ENCODE data around the gene HARS1. TPM values are rescaled to one million over a fixed set of nuclear protein-coding genes. Genes with fewer than 3 reads are reported as not detected.

Gene HARS1
- total RNA-seq, 3 donors from 2014 or later (not counting 1 experiment from before 2014, with no cell fraction given): 62.4 to 73.8 (median 68.3) TPM

GRCh38 chr5:140690376-140690932 lies 716 bp downstream of the HARS1 start:
- Mint-ChIP-seq H3K4me3 (peak overlapping the region; percentile 100), H3K4me1 (peaks cover 31 to 46% of the 10 kb centered on the region in 2 donors), H3K9me3 (no peaks in the 10 kb centered on the region), H3K27ac (peak overlapping the region; percentile 92 to 94), H3K36me3 (peaks cover 2% of the 10 kb centered on the region), H3K27me3 (ENCODE audit: low read depth in 2 of 2) (no peaks in the 10 kb centered on the region)
- Histone ChIP-seq H3K4me1 (ENCODE audit: control insufficient read depth, insufficient read depth, low read length) (peaks cover 16% of the 10 kb centered on the region), H3K4me3 (ENCODE audit: low read length) (peak overlapping the region; percentile 77), H3K36me3 (ENCODE audit: control insufficient read depth, insufficient read depth, low read length) (peaks cover 27% of the 10 kb centered on the region), H3K27me3 (ENCODE audit: control insufficient read depth, insufficient read depth, low read length) (no peaks in the 10 kb centered on the region), H3K9me3 (ENCODE audit: control insufficient read depth, insufficient read depth, low read length) (no peaks in the 10 kb centered on the region), H3K27ac (ENCODE audit: low read length) (peak overlapping the region; percentile 64)
- DNase-seq (no peak), ATAC-seq (no peak)
- intact Hi-C loops (cut with micrococcal nuclease): loop anchor here (2.0 kb wide), 2 partner anchors 26 to 290 kb away; partner anchors contain the start of genes ANKHD1 and WDR55
- TF ChIP-seq, protein P1, sequence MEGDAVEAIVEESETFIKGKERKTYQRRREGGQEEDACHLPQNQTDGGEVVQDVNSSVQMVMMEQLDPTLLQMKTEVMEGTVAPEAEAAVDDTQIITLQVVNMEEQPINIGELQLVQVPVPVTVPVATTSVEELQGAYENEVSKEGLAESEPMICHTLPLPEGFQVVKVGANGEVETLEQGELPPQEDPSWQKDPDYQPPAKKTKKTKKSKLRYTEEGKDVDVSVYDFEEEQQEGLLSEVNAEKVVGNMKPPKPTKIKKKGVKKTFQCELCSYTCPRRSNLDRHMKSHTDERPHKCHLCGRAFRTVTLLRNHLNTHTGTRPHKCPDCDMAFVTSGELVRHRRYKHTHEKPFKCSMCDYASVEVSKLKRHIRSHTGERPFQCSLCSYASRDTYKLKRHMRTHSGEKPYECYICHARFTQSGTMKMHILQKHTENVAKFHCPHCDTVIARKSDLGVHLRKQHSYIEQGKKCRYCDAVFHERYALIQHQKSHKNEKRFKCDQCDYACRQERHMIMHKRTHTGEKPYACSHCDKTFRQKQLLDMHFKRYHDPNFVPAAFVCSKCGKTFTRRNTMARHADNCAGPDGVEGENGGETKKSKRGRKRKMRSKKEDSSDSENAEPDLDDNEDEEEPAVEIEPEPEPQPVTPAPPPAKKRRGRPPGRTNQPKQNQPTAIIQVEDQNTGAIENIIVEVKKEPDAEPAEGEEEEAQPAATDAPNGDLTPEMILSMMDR (IDR thresholded peaks at IDR 0.05): no peak
- WGBS (ENCODE audit: insufficient coverage): 75% methylated on average over 7 of the region's 8 CpGs

DNA sequence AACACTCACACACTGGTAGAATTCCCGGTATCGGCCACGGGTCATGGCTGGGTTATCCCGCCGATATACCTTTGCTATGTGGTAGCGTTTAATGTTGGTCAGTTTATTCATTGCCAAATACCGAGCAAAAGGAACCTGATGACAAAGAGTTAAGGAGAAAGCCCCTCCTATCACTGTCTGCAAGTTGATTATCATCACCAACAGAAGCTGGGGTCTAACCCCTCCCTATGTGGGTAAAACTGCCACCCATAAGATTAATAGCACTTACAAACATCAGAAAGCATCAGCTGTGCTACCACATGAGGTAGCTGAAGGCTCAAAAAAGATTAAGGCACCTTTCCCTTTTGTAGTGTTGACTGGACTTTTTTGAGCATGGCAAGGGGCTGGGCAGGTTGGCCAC lies 12.2 kb downstream of the HARS1 start:
- H3K4me3 ChIP-seq (ENCODE audit: low read length): no peak overlapping the region
- no peak overlapping the region for H3K27ac ChIP-seq (ENCODE audit: low read length)
- intact Hi-C loops (cut with micrococcal nuclease): no loop called here
- H3K36me3 ChIP-seq (ENCODE audit: control insufficient read depth, insufficient read depth, low read length): peaks cover 72% of the 10 kb centered on the region
- Mint-ChIP-seq H3K4me1 (no peaks in the 10 kb centered on the region), H3K36me3 (peaks cover 7% of the 10 kb centered on the region), H3K9me3 (no peaks in the 10 kb centered on the region), H3K27ac (no peak overlapping the region), H3K4me3 (no peak overlapping the region), H3K27me3 (ENCODE audit: low read depth in 2 of 2) (no peaks in the 10 kb centered on the region)
- ATAC-seq (no peak), DNase-seq (no peak)
- no peaks in the 10 kb centered on the region for H3K27me3 ChIP-seq (ENCODE audit: control insufficient read depth, insufficient read depth, low read length)
- no peaks in the 10 kb centered on the region for H3K9me3 ChIP-seq (ENCODE audit: control insufficient read depth, insufficient read depth, low read length)
- no peaks in the 10 kb centered on the region for H3K4me1 ChIP-seq (ENCODE audit: control insufficient read depth, insufficient read depth, low read length)
- over 99% methylated on average over 7 of the region's 7 CpGs for WGBS (ENCODE audit: insufficient coverage)
- TF ChIP-seq, protein P1 (IDR thresholded peaks at IDR 0.05): no peak

- Histone ChIP-seq H3K4me3 (ENCODE audit: low read length) (no peak overlapping the region), H3K4me1 (ENCODE audit: control insufficient read depth, insufficient read depth, low read length) (no peaks in the 10 kb centered on the region), H3K9me3 (ENCODE audit: control insufficient read depth, insufficient read depth, low read length) (no peaks in the 10 kb centered on the region), H3K27me3 (ENCODE audit: control insufficient read depth, insufficient read depth, low read length) (no peaks in the 10 kb centered on the region), H3K36me3 (ENCODE audit: control insufficient read depth, insufficient read depth, low read length) (peaks cover 79% of the 10 kb centered on the region), H3K27ac (ENCODE audit: low read length) (no peak overlapping the region)
- Mint-ChIP-seq H3K27me3 (ENCODE audit: low read depth in 2 of 2) (no peaks in the 10 kb centered on the region), H3K36me3 (peaks cover 7% of the 10 kb centered on the region), H3K4me1 (no peaks in the 10 kb centered on the region), H3K27ac (no peak overlapping the region), H3K4me3 (no peak overlapping the region), H3K9me3 (no peaks in the 10 kb centered on the region)
- intact Hi-C loops (cut with micrococcal nuclease): no loop called here
- TF ChIP-seq, protein P1 (IDR thresholded peaks at IDR 0.05): no peak
- no peak for DNase-seq
- WGBS (ENCODE audit: insufficient coverage): 90% methylated on average over 3 of the region's 3 CpGs
- ATAC-seq: no peak
These were observed 13.2 kb downstream of the HARS1 start for GRCh38 chr5:140677947-140678346.

- peak overlapping the region in 1 of 2 donors; percentile 40 for H3K27ac Mint-ChIP-seq
These were observed 16.5 kb downstream of the HARS1 start for GRCh38 chr5:140674629-140675028.

More at GRCh38 chr5:140674629-140675028, 16.5 kb downstream of the HARS1 start:
- intact Hi-C loops (cut with micrococcal nuclease): no loop called here
- Histone ChIP-seq H3K9me3 (ENCODE audit: control insufficient read depth, insufficient read depth, low read length) (no peaks in the 10 kb centered on the region), H3K4me1 (ENCODE audit: control insufficient read depth, insufficient read depth, low read length) (no peaks in the 10 kb centered on the region), H3K27me3 (ENCODE audit: control insufficient read depth, insufficient read depth, low read length) (no peaks in the 10 kb centered on the region), H3K4me3 (ENCODE audit: low read length) (no peak overlapping the region), H3K36me3 (ENCODE audit: control insufficient read depth, insufficient read depth, low read length) (peaks cover 76% of the 10 kb centered on the region), H3K27ac (ENCODE audit: low read length) (no peak overlapping the region)
- peaks cover 7% of the 10 kb centered on the region for H3K36me3 Mint-ChIP-seq
- no peak overlapping the region for H3K4me3 Mint-ChIP-seq
- TF ChIP-seq, protein P1 (IDR thresholded peaks at IDR 0.05): no peak
- no peak for ATAC-seq
- H3K9me3 Mint-ChIP-seq: no peaks in the 10 kb centered on the region
- WGBS (ENCODE audit: insufficient coverage): 93% methylated on average over 4 of the region's 4 CpGs
- no peaks in the 10 kb centered on the region for H3K27me3 Mint-ChIP-seq (ENCODE audit: low read depth in 2 of 2)
- H3K4me1 Mint-ChIP-seq: peaks cover 0 to 5% of the 10 kb centered on the region in 2 donors
- DNase-seq: no peak
